HG03066 (cell line): ENCODE results near the gene CFAP77.

ENCODE experiments used
- ATAC-seq: cut with Tn5 transposase; IDR thresholded peaks from one replicate; pipeline ENCODE4 v1.9.1; 2021; ENCODE audit warnings: low read depth; ENCODE audit not compliant: unreplicated experiment

The CFAP77 gene

GRCh38 chr9:132486706-132487350 is 76.8 kb downstream of the CFAP77 start:
- ATAC-seq, result no peak

GRCh38 chr9:132487351-132487791 is 77.4 kb downstream of the CFAP77 start:
- no peak for ATAC-seq

DNA sequence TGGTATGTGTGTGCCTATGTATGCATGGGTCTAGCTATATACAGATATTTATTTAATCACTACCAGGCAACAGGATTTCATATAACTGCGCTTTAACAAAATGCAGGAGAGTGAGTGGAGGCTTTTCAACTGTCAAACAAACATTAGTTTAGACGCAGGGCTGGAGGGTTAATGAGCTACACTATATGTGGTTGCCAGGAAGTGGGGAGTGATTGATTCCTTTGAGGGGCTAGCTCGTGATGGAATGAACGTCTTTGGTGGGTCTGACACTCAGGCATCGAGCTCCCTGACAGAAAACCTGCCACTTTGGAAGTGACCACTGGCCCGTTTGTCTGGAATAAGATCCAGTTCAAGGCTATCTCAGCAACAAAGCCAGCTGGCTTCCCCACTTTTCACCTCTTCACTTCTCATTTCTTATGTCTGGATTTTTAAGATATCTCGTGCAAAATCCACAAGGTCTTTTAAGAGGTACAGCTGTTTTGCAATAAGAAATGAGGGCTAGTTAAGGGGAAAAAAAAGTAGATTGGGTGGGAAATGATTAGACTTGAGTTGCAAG is 78.0 kb downstream of the CFAP77 start:
- ATAC-seq, result no peak

GRCh38 chr9:132488626-132489025 is 78.6 kb downstream of the CFAP77 start:
- no peak for ATAC-seq

DNA sequence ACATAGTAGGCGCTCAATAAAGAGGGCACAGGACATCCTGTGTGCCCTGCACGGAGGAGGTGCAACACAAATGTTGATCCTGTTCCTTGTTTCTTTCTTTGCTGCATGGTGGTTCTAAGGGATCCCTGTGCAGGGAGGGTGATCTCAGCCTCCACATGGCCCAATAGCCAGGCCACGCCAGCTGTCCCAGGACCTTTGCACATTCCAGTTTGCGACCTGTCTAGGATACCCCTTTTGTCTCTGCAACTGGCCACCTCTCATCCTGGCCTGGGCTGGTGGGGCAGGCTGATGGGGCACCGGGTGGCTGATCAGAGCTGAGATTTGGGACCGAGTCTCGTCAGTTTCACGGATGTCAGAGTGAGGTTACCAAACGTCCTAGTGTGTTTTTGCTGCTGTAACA is 79.5 kb downstream of the CFAP77 start:
- ATAC-seq, result no peak

GRCh38 chr9:132494857-132495256 is 84.8 kb downstream of the CFAP77 start:
- ATAC-seq, result no peak

DNA sequence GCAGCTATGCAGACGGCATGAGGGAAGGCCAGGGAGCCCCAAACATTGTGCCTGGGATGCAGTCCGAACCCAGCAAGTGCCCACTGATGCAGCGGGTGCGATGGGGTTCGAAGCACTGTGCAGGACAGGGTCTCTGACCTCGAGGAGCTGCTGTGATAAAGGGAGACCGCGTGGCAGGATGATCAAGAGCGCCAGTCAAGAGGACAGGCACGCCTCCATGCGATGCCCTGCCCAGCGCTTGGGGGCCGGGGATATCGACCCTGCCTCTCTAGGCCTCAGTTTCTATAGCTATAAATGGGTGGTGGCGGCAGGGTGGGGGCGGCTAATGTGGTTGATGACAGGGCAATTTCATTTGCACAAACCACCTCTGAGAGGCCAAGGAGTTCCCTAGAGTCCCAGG is 87.7 kb downstream of the CFAP77 start:
- no peak for ATAC-seq

DNA sequence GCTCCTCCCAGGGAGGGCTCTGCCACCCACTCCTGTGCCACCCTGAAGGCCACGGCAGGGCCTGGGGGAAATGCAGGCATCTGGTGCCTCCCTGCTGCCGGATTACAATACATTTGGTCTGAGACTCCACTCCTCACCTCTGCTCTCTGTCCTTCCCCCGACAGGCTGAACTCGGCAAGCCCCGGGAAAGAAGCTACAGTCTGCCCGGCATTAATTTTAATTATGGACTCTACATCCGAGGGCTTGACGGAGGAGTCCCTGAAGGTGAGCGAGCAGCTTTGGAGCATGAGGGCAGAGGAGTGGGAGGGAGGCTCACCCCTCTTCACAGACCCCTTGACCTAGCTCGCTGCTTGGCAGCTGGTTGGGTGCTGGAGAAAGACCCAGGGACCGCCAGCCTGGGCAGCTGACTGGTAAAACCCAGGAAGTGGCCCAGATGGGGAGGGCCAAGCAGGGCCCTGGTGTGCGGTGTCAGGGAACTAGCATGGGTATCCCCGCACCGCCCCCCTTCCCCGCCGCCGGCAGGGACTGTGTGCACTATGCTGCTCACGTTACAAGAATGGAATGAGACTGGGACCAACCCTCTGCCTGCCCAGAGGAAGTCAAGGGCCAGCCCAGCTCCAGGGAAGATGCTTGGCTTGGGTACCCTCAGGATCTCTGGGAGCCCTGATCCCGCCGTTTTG is 88.7 kb downstream of the CFAP77 start:
- ATAC-seq, result no peak

GRCh38 chr9:132499251-132499650 is 89.2 kb downstream of the CFAP77 start:
- ATAC-seq, result no peak

DNA sequence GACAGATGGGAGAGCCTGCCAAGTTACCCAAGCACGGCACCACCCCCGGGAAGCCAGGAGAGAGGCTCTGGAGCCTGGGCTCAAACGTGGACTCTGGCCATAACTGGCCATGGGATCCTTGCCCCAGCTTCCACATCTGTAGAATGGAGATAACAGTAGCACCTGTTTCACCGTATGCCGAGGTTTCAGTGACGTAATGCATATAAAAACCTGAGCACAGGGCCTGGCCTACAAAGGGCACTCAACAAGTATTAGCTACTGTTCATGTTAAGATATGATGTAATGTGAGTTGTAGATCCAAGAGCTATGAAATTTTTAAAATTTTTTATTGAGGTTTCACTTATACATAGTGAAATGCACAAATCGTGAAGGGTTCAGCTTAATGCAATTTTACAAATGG is 90.2 kb downstream of the CFAP77 start:
- ATAC-seq, result no peak

DNA sequence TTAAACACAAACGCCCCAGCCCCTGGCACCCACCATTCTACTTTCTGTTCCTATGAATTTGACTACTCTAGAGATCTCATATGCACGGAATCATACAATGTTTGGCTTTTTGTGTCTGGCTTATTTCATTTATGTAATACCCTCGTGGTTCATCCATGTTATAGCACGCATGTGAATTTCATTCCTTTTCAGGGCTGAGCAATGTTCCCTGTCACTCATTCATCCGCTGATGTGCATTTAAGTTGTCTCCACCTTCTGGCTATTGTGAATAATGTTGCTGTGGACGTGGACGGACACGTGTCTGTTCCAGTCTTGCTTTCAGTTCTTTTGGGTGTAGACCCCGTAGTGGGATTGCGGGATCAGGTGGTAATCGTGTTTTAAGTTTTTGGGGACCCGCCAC is 92.5 kb downstream of the CFAP77 start:
- ATAC-seq, result no peak

- no peak for ATAC-seq
Measured at GRCh38 chr9:132503116-132503515, 93.1 kb downstream of the CFAP77 start.

DNA sequence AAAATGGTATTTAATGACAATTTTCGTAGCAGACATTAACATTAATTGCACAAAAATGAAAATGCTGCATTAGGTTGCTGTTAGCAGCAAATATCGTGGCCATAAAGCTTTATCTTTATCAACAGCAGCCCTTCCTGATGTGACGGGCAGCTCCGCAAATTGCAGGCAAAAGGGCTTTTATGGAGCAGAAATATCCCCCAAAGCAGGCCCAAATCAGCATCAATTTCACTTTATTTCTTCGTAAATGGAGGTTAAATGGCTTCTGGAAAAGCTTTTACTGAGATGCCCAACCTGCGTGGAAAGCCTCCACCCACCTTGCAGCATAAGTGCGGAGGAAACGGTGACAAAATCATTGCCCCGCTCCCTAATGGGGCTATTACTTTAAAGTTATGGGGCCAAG is 94.5 kb downstream of the CFAP77 start:
- ATAC-seq, result no peak

- ATAC-seq, result no peak
Measured at GRCh38 chr9:132505991-132506655, 96.1 kb downstream of the CFAP77 start.

- no peak for ATAC-seq
Measured at GRCh38 chr9:132506977-132507669, 97.1 kb downstream of the CFAP77 start.

DNA sequence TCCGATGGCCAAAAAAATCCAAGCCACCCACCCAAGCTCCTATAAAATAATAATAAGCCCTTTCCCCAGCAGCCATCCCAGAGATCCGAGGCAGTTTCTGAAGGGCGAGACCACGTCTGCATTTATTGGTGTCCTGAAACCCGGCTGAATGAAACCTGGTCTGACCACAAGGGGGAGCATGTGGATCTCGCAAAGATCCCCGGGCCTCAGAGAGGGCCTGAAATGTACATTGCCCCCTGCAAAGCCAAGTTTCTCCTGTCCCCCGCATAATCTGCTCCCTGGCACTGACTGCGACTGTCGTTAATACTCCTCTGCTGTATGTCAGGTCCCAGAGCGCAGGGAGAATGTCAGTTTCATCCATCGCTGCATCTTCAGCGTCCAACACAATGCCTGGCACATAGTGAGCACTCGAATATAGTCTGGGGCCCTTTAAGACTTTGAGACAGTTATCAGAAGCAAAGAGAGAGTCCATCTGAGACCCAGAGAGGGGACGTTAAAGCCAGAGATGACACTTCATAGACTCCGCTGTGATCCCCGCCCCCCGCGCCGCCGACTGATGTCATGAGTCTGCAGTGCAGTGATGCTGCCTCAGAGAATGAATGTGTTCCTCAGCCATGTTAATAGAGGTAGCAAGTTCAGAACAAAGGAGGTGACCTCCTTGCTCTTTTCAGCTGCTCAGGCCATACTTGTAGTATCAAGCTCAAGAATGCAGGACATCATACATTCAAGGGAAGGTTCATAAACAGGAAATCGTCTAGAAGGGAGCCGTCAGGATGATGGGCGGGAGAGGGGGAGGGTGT is 97.9 kb downstream of the CFAP77 start:
- no peak for ATAC-seq

GRCh38 chr9:132509928-132510874 is 100.2 kb downstream of the CFAP77 start:
- ATAC-seq, result no peak

DNA sequence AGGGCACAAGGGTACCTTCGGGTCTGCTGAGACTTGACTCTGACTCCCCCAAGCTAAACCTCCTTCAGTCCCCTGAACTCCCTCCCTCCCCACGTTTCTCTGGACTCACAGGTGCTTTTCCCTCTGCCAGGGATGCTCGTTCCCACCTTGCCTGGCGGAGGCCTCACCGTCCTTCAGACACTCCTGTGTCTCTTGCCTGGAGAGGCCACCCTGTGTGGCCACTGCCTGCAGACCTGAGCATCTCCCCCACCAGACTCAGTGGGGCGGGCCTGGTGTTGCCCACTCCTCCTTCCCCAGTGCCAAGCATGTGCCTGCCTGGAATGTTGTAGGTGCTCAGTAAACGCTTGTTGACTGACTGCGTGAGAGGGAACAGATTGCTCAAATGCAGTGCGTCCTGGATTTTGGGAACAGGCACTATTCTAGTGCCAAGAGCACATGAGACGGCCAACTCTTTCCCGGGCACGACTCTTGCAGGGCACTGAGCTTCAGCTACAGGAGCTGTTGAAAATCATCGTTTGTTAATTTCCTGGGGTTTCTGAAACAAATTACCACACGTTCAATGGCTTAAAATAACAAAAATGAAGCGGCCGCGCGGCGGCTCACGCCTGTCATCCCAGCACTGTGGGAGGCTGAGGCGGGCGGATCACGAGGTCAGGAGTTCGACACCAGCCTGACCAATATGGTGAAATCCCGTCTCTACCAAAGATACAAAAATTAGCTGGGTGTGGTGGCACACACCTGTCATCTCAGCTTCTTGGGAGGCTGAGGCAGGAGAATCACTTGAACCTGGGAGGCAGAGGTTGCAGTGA is 101.4 kb downstream of the CFAP77 start:
- no peak for ATAC-seq
